HG03571 (cell line): ENCODE results near the gene ANGPT4.
"Not testable (repeated sequence)": the region's sequence is repeated elsewhere in the genome, so short reads cannot be mapped to it uniquely, and the experiment has no call there.

Experiments used
- ATAC-seq: cut with Tn5 transposase; IDR thresholded peaks from one replicate; pipeline ENCODE4 v1.9.1; 2021; ENCODE audit not compliant: unreplicated experiment

ANGPT4 gene

DNA sequence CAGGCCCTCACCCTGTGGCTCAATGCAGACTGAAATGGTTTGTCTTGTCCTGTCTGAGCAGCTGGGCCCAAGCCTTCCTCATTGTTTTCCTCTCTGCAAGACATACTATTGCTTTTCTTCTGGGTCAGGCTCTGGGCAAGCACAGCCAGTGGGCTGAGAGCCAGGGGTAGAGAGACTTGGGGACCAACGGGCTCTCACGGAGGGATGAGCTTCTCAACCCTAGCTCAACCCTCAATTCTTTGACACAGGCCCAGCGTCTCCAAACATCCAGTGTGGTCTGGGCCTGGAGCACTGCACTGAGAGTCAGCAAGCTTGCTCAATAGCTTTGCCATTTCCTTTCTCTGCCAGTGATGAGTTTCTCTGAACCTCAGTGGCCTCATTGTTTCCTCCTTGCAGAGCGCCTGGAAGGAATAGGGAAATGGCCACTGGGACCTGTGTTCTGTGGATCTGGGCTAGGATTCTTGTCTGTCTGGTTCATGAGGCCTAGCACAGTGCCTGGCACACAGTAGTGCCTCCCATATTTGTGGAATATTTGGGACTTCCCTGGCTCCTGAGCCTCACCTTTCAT, 9.3 kb downstream of the ANGPT4 start:
- no peak for ATAC-seq

GRCh38 chr20:906001-906520, 10.1 kb downstream of the ANGPT4 start:
- ATAC-seq = no peak

GRCh38 chr20:905396-905961, 10.7 kb downstream of the ANGPT4 start:
- ATAC-seq = no peak

- no peak for ATAC-seq
Observed at GRCh38 chr20:904039-904545, 12.0 kb downstream of the ANGPT4 start.

DNA sequence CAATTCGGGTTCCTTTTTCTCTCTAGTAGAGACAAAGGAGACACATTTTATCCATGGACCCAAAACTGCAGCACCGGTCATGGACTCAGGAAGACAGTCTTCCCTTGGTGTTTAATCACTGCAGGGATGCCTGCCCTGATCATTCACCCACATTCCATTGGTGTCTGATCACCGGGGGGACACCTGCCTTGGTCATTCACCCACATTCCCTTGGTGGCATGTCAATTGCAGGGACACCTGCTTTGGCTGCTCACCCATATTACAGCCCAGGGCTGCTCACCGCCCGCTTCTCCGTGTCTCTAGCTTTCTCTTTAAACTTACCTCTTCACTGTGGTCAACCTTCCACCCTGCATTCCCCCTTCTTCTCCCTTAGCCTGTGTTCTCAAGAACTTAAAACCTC, 18.7 kb downstream of the ANGPT4 start:
- ATAC-seq = not testable (repeated sequence)

DNA sequence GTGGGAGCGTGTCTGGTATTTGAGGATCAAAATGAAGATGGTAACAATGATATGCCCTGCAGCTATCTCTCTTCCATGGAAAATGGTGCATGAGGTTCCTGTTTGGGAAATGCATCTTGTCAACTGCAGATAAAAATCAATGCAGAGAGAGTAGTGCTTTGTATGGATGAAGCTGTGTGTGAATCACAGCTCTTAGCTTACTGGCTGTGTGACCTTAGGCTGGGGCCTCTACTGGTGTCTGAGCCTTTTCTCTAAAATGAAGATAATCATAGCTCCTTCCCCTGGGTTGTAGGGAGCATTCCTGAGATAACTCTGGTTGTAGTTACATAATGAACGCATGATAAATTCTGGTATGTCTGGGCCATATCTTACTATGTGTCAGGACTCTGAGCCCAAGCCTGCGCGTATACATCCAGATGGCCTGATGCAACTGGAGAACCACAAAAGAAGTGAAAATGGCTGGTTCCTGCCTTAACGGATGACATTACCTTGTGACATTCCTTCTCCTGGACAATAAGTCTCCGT, 19.6 kb downstream of the ANGPT4 start:
- no peak for ATAC-seq

- ATAC-seq = not testable (repeated sequence)
Observed at GRCh38 chr20:892371-892770, 23.8 kb downstream of the ANGPT4 start.

GRCh38 chr20:891706-892080, 24.4 kb downstream of the ANGPT4 start:
- no peak for ATAC-seq

- no peak for ATAC-seq
Observed at GRCh38 chr20:891058-891705, 25.0 kb downstream of the ANGPT4 start.

- no peak for ATAC-seq
Observed at GRCh38 chr20:890666-891057, 25.5 kb downstream of the ANGPT4 start.

GRCh38 chr20:889932-890463, 26.1 kb downstream of the ANGPT4 start:
- ATAC-seq = no peak

DNA sequence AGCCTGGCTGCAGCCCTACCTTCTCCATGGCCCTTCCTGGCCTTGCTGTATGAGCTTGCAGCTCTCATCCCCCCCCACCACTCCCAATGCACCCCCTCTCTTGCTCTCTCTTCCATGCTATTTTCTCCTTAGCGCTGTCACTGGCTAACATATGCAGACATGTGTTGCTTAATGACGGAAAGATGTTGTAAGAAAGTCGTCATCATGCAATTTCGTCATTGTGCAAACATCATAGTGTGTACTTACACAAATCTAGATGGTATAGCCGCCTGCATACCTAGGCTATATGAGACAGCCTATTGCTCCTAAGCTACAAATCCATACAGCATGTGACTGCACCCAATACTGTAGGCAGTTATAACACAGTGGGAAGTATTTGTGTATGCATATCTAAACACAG, 27.0 kb downstream of the ANGPT4 start:
- ATAC-seq = no peak

GRCh38 chr20:888057-888456, 28.1 kb downstream of the ANGPT4 start:
- ATAC-seq = no peak

DNA sequence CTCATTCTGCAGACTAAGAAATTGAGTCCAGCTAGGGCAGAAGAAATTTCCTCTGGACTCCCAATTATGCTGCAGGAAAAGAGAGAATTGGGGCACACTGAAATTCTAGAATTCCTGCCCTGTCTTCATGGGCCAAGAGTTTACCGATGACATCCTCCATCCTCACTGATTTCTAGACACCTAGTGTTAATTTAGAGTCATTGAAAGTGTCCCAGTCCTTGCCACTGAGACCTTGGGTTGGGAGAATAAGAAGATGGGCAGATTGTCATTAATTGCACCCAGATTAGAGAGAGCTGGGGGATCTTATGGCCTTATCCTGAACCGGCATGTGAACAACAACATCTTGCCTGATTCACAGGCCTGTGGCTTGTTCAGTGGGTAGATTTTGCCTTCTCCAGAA, 29.0 kb downstream of the ANGPT4 start:
- ATAC-seq = no peak

DNA sequence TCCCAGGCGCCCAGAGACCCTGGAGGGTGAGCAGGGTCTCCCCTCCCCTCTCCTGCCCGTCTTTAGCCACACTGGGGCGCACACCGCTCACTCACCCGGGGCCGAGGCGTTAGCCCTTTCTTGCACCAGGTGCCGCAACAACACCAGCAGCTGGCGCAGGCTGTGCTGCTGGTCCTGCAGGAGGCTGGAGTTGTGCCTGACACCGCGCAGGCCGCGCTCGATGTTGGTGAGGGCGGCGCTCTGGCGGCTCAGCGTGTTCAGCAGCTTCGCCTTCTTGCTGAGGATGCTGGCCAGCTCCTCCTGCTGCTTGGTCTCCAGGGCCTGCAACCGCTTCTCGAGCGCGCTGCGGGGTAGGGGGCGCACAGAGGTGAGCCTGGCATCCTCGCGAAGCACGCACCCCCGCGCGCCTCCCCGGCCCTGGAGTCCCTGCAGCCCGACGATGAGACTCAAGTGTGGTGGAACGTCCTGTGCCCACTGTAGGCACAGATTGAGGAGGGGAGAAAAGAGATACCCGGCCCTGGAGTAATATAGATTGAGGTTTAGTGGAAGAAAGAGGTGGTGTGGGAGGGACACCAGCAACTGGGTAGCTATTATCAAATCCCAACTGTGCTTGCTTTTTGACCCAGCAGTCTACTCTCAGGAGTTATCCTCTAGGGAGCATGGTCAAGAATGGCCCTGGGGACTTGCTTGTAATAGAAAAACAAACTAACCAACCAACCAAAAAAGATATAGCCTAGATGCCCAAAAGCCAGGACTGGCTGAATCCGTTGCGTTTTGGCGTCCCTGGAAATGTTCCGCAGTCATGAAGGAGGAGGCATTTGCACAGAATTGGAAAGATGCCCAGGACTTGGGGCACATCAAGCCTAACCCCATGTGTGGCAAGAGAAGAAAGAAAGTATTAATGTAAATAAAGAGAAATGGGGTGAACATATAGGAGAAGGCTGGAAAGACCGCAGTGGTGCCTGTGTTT, 30.9 kb downstream of the ANGPT4 start:
- ATAC-seq = no peak

GRCh38 chr20:881783-882144, 34.4 kb downstream of the ANGPT4 start:
- no peak for ATAC-seq

DNA sequence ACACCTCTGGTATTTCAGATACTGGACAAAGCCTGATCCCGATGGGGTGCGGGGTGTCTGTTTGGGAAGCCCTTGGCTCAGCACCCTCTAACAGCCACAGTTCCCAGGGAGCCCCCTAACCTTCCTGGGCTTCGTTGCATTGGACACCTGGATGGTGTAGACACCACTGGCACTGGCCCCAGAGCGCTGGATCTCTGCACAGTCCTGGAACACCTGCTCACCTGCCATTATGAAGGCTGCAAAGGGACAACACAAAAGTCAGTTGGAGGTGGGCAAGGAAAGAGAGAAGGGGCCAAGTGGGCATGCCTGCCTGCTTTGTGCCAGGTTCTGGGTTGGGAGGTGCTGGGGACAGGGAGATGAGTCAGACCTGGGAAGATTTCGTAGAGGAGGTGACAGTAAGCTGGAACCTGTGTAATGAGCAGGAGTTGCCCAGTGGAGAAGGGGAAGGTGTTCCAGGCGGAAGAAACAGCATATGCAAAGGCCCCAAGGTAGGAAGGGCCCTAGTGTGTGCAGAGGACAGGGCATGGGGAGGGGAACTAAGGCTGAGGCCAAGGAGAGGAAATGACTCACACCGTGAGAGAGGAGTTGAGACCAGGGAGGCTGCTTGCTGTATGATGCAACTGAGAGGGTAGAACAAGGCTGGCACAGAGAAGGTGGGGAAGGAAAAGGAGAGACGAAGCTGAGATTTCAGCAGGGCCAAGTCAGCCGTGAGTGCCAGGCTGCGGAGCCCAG, 34.9 kb downstream of the ANGPT4 start:
- no peak for ATAC-seq

DNA sequence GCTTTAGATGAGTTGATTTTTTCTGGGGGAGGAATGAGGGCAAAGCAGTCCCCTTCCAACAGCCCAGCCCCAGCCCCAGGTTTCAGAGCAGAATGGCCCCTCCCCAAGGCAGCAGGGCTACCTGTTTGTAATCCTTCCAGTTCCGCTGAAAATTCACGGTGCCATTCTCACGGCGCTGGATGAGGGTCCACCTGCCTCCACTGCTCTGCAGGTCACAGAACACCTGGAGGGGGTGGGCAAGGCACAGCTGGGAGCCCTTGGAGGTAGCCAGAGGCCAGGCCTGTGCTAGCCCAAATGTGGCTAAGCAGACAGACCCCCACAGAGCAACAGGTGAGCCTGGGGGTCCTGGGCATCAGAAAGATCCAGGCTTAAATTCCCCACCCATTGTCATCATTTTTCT, 36.5 kb downstream of the ANGPT4 start:
- ATAC-seq = no peak

DNA sequence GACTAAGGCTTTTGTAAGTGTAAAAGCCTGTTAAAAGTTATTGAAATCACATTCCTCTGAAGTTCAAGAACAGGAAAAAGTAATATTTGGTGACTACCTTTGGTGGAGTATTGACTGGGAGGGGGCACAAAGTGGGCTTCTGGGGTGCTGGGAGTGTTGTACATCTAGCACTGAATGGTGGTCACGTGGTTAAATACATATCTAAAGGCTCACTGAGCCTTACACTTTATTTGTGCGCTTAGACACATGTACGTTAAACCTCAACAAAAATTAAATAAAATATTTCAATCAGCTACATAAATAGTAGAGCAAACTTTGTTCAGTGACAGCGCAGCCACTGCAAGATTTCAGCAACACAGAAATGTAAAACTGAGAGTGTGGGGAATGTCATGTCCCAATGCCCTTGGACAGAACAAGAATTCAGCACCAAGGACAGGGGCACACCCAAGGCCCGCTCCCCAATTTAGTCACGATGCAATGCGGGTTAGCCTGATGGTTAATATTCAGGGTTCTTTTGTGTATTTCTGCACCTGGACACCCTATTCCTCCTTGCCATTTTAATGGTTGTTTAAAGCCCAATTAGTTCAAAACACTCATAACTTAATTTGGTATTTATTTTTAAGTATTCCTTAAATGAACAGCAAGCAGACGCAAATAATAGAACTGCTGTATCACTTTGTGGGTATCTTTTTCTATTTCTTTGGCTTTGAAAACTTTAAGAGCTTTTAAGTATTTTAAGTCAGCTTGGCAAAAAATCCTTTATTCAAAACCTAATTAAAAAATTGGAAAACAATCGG, 37.4 kb downstream of the ANGPT4 start:
- ATAC-seq = no peak
